HUES48 (cell line): Measurements from ENCODE around the gene CDH13.

Experiments used
- H3K27ac ChIP-seq: one replicate; pipeline ENCODE4 v1.7.0; 2013; ENCODE audit warnings: low read depth, low read length, inconsistent platforms
- H3K27me3 ChIP-seq: 2 replicates; pipeline ENCODE4 v1.6.1; 2013; ENCODE audit warnings: mild to moderate bottlenecking, low read length; ENCODE audit not compliant: control insufficient read depth, insufficient read depth
- H3K36me3 ChIP-seq: 2 replicates; pipeline ENCODE4 v1.6.1; 2013; ENCODE audit warnings: low read length; ENCODE audit not compliant: control insufficient read depth, insufficient read depth
- H3K4me1 ChIP-seq: 2 replicates; pipeline ENCODE4 v1.6.1; 2013; ENCODE audit warnings: mild to moderate bottlenecking, low read length; ENCODE audit not compliant: control insufficient read depth, insufficient read depth
- H3K4me3 ChIP-seq: 2 replicates; pipeline ENCODE4 v1.5.1; 2013; ENCODE audit warnings: mild to moderate bottlenecking, low read depth, low read length
- H3K9ac ChIP-seq: 2 replicates; pipeline ENCODE4 v1.6.1; 2013; ENCODE audit warnings: mild to moderate bottlenecking, low read depth, low read length, moderate library complexity
- H3K9me3 ChIP-seq: 2 replicates; pipeline ENCODE4 v1.6.1; 2013; ENCODE audit warnings: low read length; ENCODE audit not compliant: control insufficient read depth, insufficient read depth

CDH13 gene

DNA sequence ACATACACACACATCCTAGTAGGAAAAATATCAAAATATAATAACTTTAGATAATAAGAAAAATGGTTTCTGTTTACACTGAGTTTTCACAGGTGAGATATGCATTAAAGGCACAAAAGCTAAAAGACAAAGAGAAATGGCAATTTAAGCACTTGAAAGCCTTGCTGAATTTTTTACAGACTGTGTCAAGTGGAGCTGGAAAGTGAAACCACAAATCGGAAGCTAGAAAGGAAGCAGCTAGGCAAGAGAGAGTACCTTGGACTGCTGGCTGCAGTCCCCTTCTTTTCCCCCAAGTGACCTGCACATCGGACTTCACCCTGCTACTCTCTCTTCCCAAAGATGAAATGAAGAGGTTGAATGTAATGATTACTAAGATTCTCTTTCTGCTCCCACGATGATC is 135.1 kb downstream of the CDH13 start:
- Histone ChIP-seq H3K4me3 (no peak overlapping the region), H3K36me3 (no peaks in the 10 kb centered on the region), H3K27ac (no peak overlapping the region), H3K4me1 (peaks cover 10% of the 10 kb centered on the region), H3K9me3 (no peaks in the 10 kb centered on the region), H3K9ac (no peak overlapping the region), H3K27me3 (no peaks in the 10 kb centered on the region)

DNA sequence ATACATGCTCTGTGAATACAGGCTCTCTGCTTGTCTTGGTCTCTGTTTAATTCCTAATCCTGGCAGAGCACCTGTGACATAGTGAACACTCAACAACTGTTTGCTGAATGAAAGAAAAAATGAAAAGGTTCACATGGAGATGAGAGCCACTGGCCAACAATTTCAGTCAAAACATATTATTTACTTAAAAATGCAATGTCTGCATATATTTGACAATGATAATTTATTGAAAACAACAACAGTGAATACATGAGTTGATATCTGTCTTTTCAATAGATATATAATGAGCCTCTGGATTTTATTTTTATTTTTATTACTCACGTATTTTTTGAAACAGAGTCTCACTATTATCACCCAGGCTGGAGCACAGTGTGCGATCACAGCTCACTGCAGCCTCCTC is 136.6 kb downstream of the CDH13 start:
- H3K36me3 ChIP-seq, result no peaks in the 10 kb centered on the region
- no peak overlapping the region for H3K27ac ChIP-seq
- H3K4me1 ChIP-seq, result peaks cover 9% of the 10 kb centered on the region
- H3K9me3 ChIP-seq, result no peaks in the 10 kb centered on the region
- no peak overlapping the region for H3K4me3 ChIP-seq
- no peaks in the 10 kb centered on the region for H3K27me3 ChIP-seq
- H3K9ac ChIP-seq, result no peak overlapping the region

DNA sequence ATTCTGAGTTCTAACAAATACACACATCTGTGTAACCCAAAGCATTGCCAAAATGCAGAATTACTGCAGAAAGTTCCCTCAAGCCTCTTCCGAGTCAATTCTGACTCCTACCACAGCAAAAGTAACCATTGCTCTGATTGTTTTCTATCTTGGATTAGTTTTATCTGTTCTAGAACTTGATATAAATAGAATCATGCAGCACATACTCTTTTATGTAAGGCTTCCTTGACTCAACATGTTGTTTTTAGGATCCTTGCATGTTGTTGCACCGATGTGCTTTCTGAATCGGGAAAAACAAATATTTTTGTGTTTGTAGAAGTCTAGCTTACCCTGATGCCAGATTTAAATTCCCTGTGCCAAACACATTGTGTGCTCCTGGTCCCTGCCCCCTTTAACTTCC is 140.4 kb downstream of the CDH13 start:
- no peaks in the 10 kb centered on the region for H3K27me3 ChIP-seq
- H3K9ac ChIP-seq, result no peak overlapping the region
- no peak overlapping the region for H3K27ac ChIP-seq
- no peak overlapping the region for H3K4me3 ChIP-seq
- no peaks in the 10 kb centered on the region for H3K4me1 ChIP-seq
- H3K36me3 ChIP-seq, result no peaks in the 10 kb centered on the region
- no peaks in the 10 kb centered on the region for H3K9me3 ChIP-seq

GRCh38 chr16:82767808-82768207 is 141.0 kb downstream of the CDH13 start:
- Histone ChIP-seq H3K27ac (no peak overlapping the region), H3K4me3 (no peak overlapping the region), H3K27me3 (no peaks in the 10 kb centered on the region), H3K9me3 (no peaks in the 10 kb centered on the region), H3K9ac (no peak overlapping the region), H3K36me3 (no peaks in the 10 kb centered on the region), H3K4me1 (no peaks in the 10 kb centered on the region)

DNA sequence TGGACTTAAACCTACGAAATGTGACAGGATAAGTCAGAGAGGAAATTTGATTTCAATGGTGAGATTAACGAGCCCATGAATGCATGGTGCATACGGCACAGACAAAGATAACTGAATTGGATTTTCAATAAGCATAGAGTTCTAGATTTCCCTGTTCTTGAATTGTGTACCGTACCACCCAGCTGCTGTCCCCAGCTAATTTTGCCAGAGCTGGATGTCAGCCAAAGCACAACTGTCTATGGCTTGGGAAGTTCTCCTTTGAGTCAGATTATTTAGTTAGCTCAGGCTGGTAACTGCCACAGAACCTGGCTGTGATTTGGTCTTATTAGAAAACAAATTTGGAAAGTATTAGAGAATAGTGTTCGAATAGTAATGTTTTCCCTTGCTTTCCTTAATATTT is 143.1 kb downstream of the CDH13 start:
- Histone ChIP-seq H3K36me3 (no peaks in the 10 kb centered on the region), H3K4me1 (no peaks in the 10 kb centered on the region), H3K27ac (no peak overlapping the region), H3K9me3 (no peaks in the 10 kb centered on the region), H3K9ac (no peak overlapping the region), H3K27me3 (no peaks in the 10 kb centered on the region), H3K4me3 (no peak overlapping the region)

DNA sequence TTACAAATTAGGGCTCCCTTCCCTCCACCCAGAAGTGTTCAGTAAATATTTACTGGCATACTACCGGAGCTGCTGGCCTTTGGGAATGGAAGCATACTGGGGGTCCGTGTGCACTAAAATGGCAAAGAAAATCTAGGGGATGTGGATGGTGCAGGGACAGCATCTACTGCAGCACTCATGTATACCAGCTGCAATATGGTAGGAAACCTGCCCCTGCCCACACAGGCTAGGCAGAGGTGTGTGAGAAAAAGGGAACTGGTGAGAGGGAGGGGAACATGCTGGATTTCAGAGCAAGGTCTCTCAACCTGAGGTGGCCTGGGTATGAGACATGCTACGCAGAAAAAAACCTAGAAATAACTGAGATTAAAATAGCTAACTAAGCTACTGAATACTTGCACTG is 145.4 kb downstream of the CDH13 start:
- no peak overlapping the region for H3K4me3 ChIP-seq
- no peaks in the 10 kb centered on the region for H3K4me1 ChIP-seq
- no peak overlapping the region for H3K9ac ChIP-seq
- no peaks in the 10 kb centered on the region for H3K27me3 ChIP-seq
- H3K36me3 ChIP-seq, result no peaks in the 10 kb centered on the region
- H3K9me3 ChIP-seq, result no peaks in the 10 kb centered on the region
- no peak overlapping the region for H3K27ac ChIP-seq

GRCh38 chr16:82773018-82773417 is 146.2 kb downstream of the CDH13 start:
- Histone ChIP-seq H3K9ac (no peak overlapping the region), H3K4me3 (no peak overlapping the region), H3K27ac (no peak overlapping the region), H3K4me1 (no peaks in the 10 kb centered on the region), H3K36me3 (no peaks in the 10 kb centered on the region), H3K9me3 (no peaks in the 10 kb centered on the region), H3K27me3 (no peaks in the 10 kb centered on the region)

GRCh38 chr16:82776470-82777146 is 149.8 kb downstream of the CDH13 start:
- no peak overlapping the region for H3K27ac ChIP-seq
- H3K9ac ChIP-seq, result no peak overlapping the region

GRCh38 chr16:82782715-82783251 is 156.0 kb downstream of the CDH13 start:
- H3K4me1 ChIP-seq, result peaks cover 14% of the 10 kb centered on the region
- H3K27me3 ChIP-seq, result no peaks in the 10 kb centered on the region
- peak overlapping the region; percentile 63 for H3K27ac ChIP-seq
- no peaks in the 10 kb centered on the region for H3K36me3 ChIP-seq
- no peaks in the 10 kb centered on the region for H3K9me3 ChIP-seq
- no peak overlapping the region for H3K4me3 ChIP-seq
- H3K9ac ChIP-seq, result no peak overlapping the region

More at GRCh38 chr16:82776470-82777146, 149.8 kb downstream of the CDH13 start:
- no peaks in the 10 kb centered on the region for H3K4me1 ChIP-seq
- no peaks in the 10 kb centered on the region for H3K9me3 ChIP-seq
- no peak overlapping the region for H3K4me3 ChIP-seq
- H3K36me3 ChIP-seq, result no peaks in the 10 kb centered on the region
- H3K27me3 ChIP-seq, result no peaks in the 10 kb centered on the region

GRCh38 chr16:82783933-82784572 is 157.3 kb downstream of the CDH13 start:
- H3K4me3 ChIP-seq, result no peak overlapping the region
- no peak overlapping the region for H3K27ac ChIP-seq
- H3K36me3 ChIP-seq, result no peaks in the 10 kb centered on the region
- no peaks in the 10 kb centered on the region for H3K27me3 ChIP-seq
- H3K9ac ChIP-seq, result no peak overlapping the region
- peaks cover 14% of the 10 kb centered on the region for H3K4me1 ChIP-seq
- H3K9me3 ChIP-seq, result no peaks in the 10 kb centered on the region

DNA sequence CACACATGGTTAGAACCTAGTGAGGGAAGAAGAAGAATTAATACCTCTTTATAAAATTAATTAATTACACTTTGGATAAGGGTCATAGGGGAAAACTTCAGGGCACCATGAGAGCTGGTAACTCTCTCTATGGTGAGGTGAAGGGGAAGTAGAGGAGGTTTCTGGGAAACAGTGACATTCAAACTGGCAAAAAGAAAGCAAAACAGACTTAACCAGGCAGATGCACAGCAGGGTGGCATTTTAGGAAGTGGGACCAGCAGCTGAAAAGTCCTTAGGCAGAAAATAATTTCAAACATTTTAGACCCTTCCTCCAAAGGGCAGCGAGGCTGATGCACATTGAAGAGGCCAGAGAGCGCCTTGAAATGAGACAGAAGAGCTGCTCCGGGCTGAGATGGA is 157.8 kb downstream of the CDH13 start:
- no peak overlapping the region for H3K4me3 ChIP-seq
- H3K36me3 ChIP-seq, result no peaks in the 10 kb centered on the region
- H3K27me3 ChIP-seq, result no peaks in the 10 kb centered on the region
- H3K27ac ChIP-seq, result no peak overlapping the region
- peaks cover 14% of the 10 kb centered on the region for H3K4me1 ChIP-seq
- H3K9ac ChIP-seq, result no peak overlapping the region
- H3K9me3 ChIP-seq, result no peaks in the 10 kb centered on the region
